ENCODE results near the gene ABHD2.

DNA sequence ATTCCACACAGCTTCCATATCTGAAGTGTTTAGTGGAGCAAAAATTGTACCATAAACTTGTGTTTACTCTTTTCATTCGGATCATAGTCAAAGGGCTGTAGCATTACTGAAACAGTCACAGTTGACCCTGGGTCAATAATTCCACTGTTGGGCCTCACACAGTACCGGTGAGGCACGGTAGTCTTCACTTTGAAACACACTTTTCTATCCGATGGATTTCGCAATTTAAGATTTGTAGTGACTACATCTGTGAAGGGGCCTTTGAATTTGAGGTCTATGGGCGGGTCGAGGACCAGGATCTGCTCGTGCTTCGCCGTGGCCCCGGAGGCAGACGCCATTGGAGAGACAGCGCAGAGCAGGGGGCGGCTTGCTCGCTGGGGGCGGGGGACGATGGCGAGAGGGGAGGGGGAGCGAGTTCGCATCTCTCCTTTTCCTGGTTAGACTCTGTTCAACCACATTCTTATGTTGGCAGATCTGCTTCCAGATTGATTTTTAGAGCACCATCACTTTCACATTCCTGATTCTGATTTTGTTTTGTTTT lies 113.3 kb downstream of the ABHD2 start:
- TF ChIP-seq, protein P1, sequence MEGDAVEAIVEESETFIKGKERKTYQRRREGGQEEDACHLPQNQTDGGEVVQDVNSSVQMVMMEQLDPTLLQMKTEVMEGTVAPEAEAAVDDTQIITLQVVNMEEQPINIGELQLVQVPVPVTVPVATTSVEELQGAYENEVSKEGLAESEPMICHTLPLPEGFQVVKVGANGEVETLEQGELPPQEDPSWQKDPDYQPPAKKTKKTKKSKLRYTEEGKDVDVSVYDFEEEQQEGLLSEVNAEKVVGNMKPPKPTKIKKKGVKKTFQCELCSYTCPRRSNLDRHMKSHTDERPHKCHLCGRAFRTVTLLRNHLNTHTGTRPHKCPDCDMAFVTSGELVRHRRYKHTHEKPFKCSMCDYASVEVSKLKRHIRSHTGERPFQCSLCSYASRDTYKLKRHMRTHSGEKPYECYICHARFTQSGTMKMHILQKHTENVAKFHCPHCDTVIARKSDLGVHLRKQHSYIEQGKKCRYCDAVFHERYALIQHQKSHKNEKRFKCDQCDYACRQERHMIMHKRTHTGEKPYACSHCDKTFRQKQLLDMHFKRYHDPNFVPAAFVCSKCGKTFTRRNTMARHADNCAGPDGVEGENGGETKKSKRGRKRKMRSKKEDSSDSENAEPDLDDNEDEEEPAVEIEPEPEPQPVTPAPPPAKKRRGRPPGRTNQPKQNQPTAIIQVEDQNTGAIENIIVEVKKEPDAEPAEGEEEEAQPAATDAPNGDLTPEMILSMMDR (IDR thresholded peaks at IDR 0.05) = no peak
- TF ChIP-seq POLR2A (IDR thresholded peaks at IDR 0.05) (no peak), EP300 (IDR thresholded peaks at IDR 0.05) (no peak)

Data from ovary (tissue), 3 donors.